Measurements from ENCODE around the gene RUVBL2.

Gene RUVBL2

GRCh38 chr19:49010453-49010852 is 16.8 kb downstream of the RUVBL2 start:
- no peak for DNase-seq (ENCODE audit: low read depth)
- no peak for TF ChIP-seq CTCF (IDR thresholded peaks at IDR 0.05; ENCODE audit: insufficient read depth, low read depth, low read length, missing control alignments)
- no peak overlapping the region for H3K4me3 ChIP-seq (ENCODE audit: low read depth, low read length)

GRCh38 chr19:49011194-49011593 is 17.5 kb downstream of the RUVBL2 start:
- no peak for TF ChIP-seq CTCF (IDR thresholded peaks at IDR 0.05; ENCODE audit: insufficient read depth, low read depth, low read length, missing control alignments)
- DNase-seq (ENCODE audit: low read depth) = no peak
- no peak overlapping the region for H3K4me3 ChIP-seq (ENCODE audit: low read depth, low read length)

- no peak for DNase-seq (ENCODE audit: low read depth)
- H3K4me3 ChIP-seq (ENCODE audit: low read depth, low read length) = no peak overlapping the region
- TF ChIP-seq CTCF (IDR thresholded peaks at IDR 0.05; ENCODE audit: insufficient read depth, low read depth, low read length, missing control alignments) = no peak
These were observed 20.6 kb downstream of the RUVBL2 start for GRCh38 chr19:49014123-49014869.

- TF ChIP-seq CTCF (IDR thresholded peaks at IDR 0.05; ENCODE audit: insufficient read depth, low read depth, low read length, missing control alignments) = no peak
- DNase-seq (ENCODE audit: low read depth) = no peak
- H3K4me3 ChIP-seq (ENCODE audit: low read depth, low read length) = no peak overlapping the region
These were observed 21.2 kb downstream of the RUVBL2 start for GRCh38 chr19:49014870-49015255.

GRCh38 chr19:49016067-49016839 is 22.6 kb downstream of the RUVBL2 start:
- no peak overlapping the region for H3K4me3 ChIP-seq (ENCODE audit: low read depth, low read length)
- no peak for DNase-seq (ENCODE audit: low read depth)
- no peak for TF ChIP-seq CTCF (IDR thresholded peaks at IDR 0.05; ENCODE audit: insufficient read depth, low read depth, low read length, missing control alignments)

GRCh38 chr19:49017041-49017665 is 23.5 kb downstream of the RUVBL2 start, which contains the start of gene LHB:
Gene LHB, minus strand, starts transcription at chr19:49017091. Its CDS starts 10 bp downstream, at chr19:49017081.
- no peak for DNase-seq (ENCODE audit: low read depth)
- TF ChIP-seq CTCF (IDR thresholded peaks at IDR 0.05; ENCODE audit: insufficient read depth, low read depth, low read length, missing control alignments) = no peak
- peak within 1 kb of the TSS; percentile 0 for H3K4me3 ChIP-seq (ENCODE audit: low read depth, low read length)

All from GM12865 (cell line).